Astrocyte (in vitro differentiated cells and primary cell): ENCODE data around the gene PLA1A. TPM values are rescaled to one million over a fixed set of nuclear protein-coding genes. Genes with fewer than 3 reads are reported as not detected.

Experiments
- DNase-seq: peaks from one replicate; pipeline ENCODE4 v3.0.0-alpha.2; 2010; ENCODE audit warnings: low read depth
- FAIRE-seq: peaks from 2 replicates; lab custom pipeline; 2011; peaks lifted over from hg19 to GRCh38; lab: Jason Lieb, UNC
- H2AFZ ChIP-seq: 2 replicates; pipeline ENCODE4 v1.6.0; 2012; ENCODE audit warnings: low read depth, low read length, inconsistent platforms
- H3K27ac ChIP-seq: 2 replicates; pipeline ENCODE4 v1.5.1; 2011; ENCODE audit warnings: low read depth, low read length, inconsistent platforms
- H3K27me3 ChIP-seq: 2 replicates; pipeline ENCODE4 v1.6.0; 2011; ENCODE audit warnings: low read length, inconsistent platforms; ENCODE audit not compliant: insufficient read depth
- H3K36me3 ChIP-seq: 2 replicates; pipeline ENCODE4 v1.5.1; 2011; ENCODE audit warnings: low read length, inconsistent platforms; ENCODE audit not compliant: insufficient read depth
- H3K4me1 ChIP-seq: 2 replicates; pipeline ENCODE4 v1.5.1; 2011; ENCODE audit warnings: low read length, inconsistent platforms; ENCODE audit not compliant: insufficient read depth
- H3K4me2 ChIP-seq: 2 replicates; pipeline ENCODE4 v1.6.0; 2012; ENCODE audit warnings: low read length, inconsistent platforms
- H3K4me3 ChIP-seq: 2 replicates; pipeline ENCODE4 v1.5.1; 2011; ENCODE audit warnings: low read depth, mild to moderate bottlenecking, low read length, inconsistent platforms; ENCODE audit not compliant: insufficient read depth
- H3K79me2 ChIP-seq: 2 replicates; pipeline ENCODE4 v1.6.0; 2012; ENCODE audit warnings: mild to moderate bottlenecking, low read length, inconsistent platforms; ENCODE audit not compliant: insufficient read depth
- H3K9ac ChIP-seq: 2 replicates; pipeline ENCODE4 v1.6.0; 2012; ENCODE audit warnings: mild to moderate bottlenecking, low read length, inconsistent platforms
- H3K9me3 ChIP-seq: 2 replicates; pipeline ENCODE4 v1.5.1; 2012; ENCODE audit warnings: low read depth, mild to moderate bottlenecking, low read length, inconsistent platforms; ENCODE audit not compliant: insufficient read depth
- H4K20me1 ChIP-seq: 2 replicates; pipeline ENCODE4 v1.6.0; 2012; ENCODE audit warnings: low read length, inconsistent platforms; ENCODE audit not compliant: insufficient read depth
- H3K27ac Mint-ChIP-seq: one replicate; pipeline ENCODE4 v1.8.0; 2021; ENCODE audit warnings: mild to moderate bottlenecking, mixed read lengths; ENCODE audit not compliant: unreplicated experiment
- H3K27me3 Mint-ChIP-seq: one replicate; pipeline ENCODE4 v1.8.0; 2021; ENCODE audit warnings: low read depth, mixed read lengths; ENCODE audit not compliant: unreplicated experiment
- H3K36me3 Mint-ChIP-seq: one replicate; pipeline ENCODE4 v1.8.0; 2021; ENCODE audit warnings: low read depth, mixed read lengths; ENCODE audit not compliant: unreplicated experiment
- H3K4me1 Mint-ChIP-seq: one replicate; pipeline ENCODE4 v1.8.0; 2021; ENCODE audit warnings: low read depth, mixed read lengths; ENCODE audit not compliant: unreplicated experiment
- H3K4me3 Mint-ChIP-seq: one replicate; pipeline ENCODE4 v1.8.0; 2021; ENCODE audit warnings: mild to moderate bottlenecking, moderate library complexity, mixed read lengths; ENCODE audit not compliant: unreplicated experiment
- H3K9me3 Mint-ChIP-seq: one replicate; pipeline ENCODE4 v1.8.0; 2021; ENCODE audit warnings: mild to moderate bottlenecking, mixed read lengths; ENCODE audit not compliant: unreplicated experiment
- CTCF ChIP-seq: IDR thresholded peaks from 2 replicates; pipeline ENCODE4 v1.5.1; 2011; ENCODE audit warnings: low read depth, mild to moderate bottlenecking, inconsistent platforms, low read length, moderate library complexity; ENCODE audit not compliant: insufficient read depth
- EZH2 ChIP-seq: IDR thresholded peaks from 2 replicates; pipeline ENCODE4 v1.6.1; 2012; ENCODE audit warnings: mild to moderate bottlenecking, low read length, inconsistent platforms; ENCODE audit not compliant: insufficient read depth
- total RNA-seq: library from RNA; stranded (reverse); gene quantifications from 2 replicates; pipeline ENCODE4 v1.2.1, GENCODE V29; 2021

PLA1A gene
- total RNA-seq, 1 donor from 2014 or later: 0.91 TPM

GRCh38 chr3:119611664-119612063, 14.0 kb downstream of the PLA1A start:
- Histone ChIP-seq H2AFZ (no peak overlapping the region), H3K4me1 (no peaks in the 10 kb centered on the region), H3K4me2 (no peak overlapping the region), H3K27ac (no peak overlapping the region), H3K9me3 (no peaks in the 10 kb centered on the region), H3K79me2 (no peaks in the 10 kb centered on the region), H3K4me3 (no peak overlapping the region), H3K36me3 (no peaks in the 10 kb centered on the region), H4K20me1 (no peaks in the 10 kb centered on the region), H3K27me3 (peaks cover 7% of the 10 kb centered on the region), H3K9ac (no peak overlapping the region)
- Mint-ChIP-seq H3K36me3 (peaks cover 7% of the 10 kb centered on the region), H3K4me3 (no peak overlapping the region), H3K9me3 (peaks cover 14% of the 10 kb centered on the region), H3K4me1 (no peaks in the 10 kb centered on the region), H3K27me3 (peaks cover 17% of the 10 kb centered on the region), H3K27ac (no peak overlapping the region)
- no peak for FAIRE-seq
- no peak for TF ChIP-seq CTCF
- TF ChIP-seq EZH2: no peak
- DNase-seq: no peak

- no peak overlapping the region for H3K27ac ChIP-seq
- no peak overlapping the region for H2AFZ ChIP-seq
- H3K4me2 ChIP-seq: no peak overlapping the region
- FAIRE-seq: no peak
- no peaks in the 10 kb centered on the region for H3K4me1 ChIP-seq
- TF ChIP-seq CTCF (no peak), EZH2 (no peak)
- no peaks in the 10 kb centered on the region for H3K79me2 ChIP-seq
- no peak overlapping the region for H3K4me3 Mint-ChIP-seq
- H3K27me3 Mint-ChIP-seq: peaks cover 14% of the 10 kb centered on the region
- peaks cover 7% of the 10 kb centered on the region for H3K36me3 Mint-ChIP-seq
- H3K27me3 ChIP-seq: peaks cover 7% of the 10 kb centered on the region
- H3K9me3 ChIP-seq: no peaks in the 10 kb centered on the region
- H3K4me1 Mint-ChIP-seq: no peaks in the 10 kb centered on the region
- no peak overlapping the region for H3K4me3 ChIP-seq
- peaks cover 14% of the 10 kb centered on the region for H3K9me3 Mint-ChIP-seq
- no peak overlapping the region for H3K27ac Mint-ChIP-seq
- H4K20me1 ChIP-seq: no peaks in the 10 kb centered on the region
- H3K9ac ChIP-seq: no peak overlapping the region
- DNase-seq: no peak
- no peaks in the 10 kb centered on the region for H3K36me3 ChIP-seq
Measured at GRCh38 chr3:119613201-119613600, 15.5 kb downstream of the PLA1A start.

GRCh38 chr3:119613872-119614271, 16.2 kb downstream of the PLA1A start:
- no peak overlapping the region for H2AFZ ChIP-seq
- H3K27me3 Mint-ChIP-seq: peaks cover 12% of the 10 kb centered on the region
- peaks cover 14% of the 10 kb centered on the region for H3K9me3 Mint-ChIP-seq
- H3K9me3 ChIP-seq: no peaks in the 10 kb centered on the region
- no peaks in the 10 kb centered on the region for H3K79me2 ChIP-seq
- TF ChIP-seq CTCF: no peak
- TF ChIP-seq EZH2: no peak
- H3K9ac ChIP-seq: no peak overlapping the region
- FAIRE-seq: no peak
- peaks cover 2% of the 10 kb centered on the region for H3K27me3 ChIP-seq
- no peak overlapping the region for H3K4me3 Mint-ChIP-seq
- H3K27ac Mint-ChIP-seq: no peak overlapping the region
- peaks cover 8% of the 10 kb centered on the region for H3K36me3 Mint-ChIP-seq
- H3K36me3 ChIP-seq: no peaks in the 10 kb centered on the region
- H3K4me2 ChIP-seq: no peak overlapping the region
- no peaks in the 10 kb centered on the region for H3K4me1 Mint-ChIP-seq
- H3K4me1 ChIP-seq: no peaks in the 10 kb centered on the region
- H3K4me3 ChIP-seq: no peak overlapping the region
- H3K27ac ChIP-seq: no peak overlapping the region
- H4K20me1 ChIP-seq: no peaks in the 10 kb centered on the region
- no peak for DNase-seq
